Measurements from ENCODE around the gene ST3GAL5.
"Not testable (repeated sequence)": the region's sequence is repeated elsewhere in the genome, so short reads cannot be mapped to it uniquely, and the experiment has no call there.

The ST3GAL5 gene

DNA sequence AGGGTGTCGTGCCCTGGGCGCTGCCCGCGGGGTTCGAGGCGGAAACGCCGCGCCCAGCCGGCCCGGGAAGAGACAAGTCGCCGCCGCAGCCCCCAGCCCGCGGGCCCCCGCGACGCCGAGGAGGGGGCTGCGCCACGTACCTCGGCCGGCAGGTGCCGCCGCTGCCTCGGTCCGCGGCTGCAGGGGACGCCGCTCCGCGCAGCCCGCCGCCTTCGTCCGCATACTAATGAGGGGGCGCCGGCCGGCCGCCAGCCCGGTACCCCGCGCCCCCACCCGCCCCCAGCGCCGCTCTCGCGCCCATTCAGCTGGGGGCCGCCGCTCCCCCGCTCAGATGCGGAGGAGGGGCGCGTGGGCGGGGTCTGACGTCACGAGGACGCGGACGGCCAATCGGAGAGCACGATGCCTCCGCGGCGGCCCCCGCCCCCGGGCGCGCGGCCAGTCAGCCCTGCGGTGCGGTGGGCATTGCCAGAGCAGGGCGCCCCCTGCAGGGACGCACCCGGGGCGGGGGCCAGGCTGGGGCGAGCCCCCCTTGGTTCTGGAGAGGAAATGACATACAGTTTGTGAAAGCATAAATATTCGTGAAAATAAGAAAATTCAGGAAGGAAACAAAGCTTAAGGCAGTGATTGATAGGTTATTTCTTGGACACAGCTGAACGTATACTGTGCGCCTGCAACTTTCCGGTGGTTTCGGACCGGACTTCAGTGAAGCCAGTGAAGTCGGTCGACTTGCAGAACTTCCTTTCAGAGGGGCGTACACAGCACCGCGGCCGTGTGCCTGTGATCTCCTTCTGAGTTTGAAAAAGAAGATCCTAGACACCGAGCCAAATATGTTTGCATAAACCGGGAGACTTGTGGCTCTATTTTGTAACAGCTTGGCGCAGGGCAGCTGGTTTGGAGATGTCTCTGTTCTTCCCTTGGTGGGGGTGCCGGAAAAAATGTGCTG lies at the start of gene ST3GAL5:
TSS of gene ST3GAL5 (minus strand) at position 307 of the 943 bp plus-strand sequence. CDS start at position 222, 85 bp downstream.
- peak; percentile 97 for DNase-seq

DNA sequence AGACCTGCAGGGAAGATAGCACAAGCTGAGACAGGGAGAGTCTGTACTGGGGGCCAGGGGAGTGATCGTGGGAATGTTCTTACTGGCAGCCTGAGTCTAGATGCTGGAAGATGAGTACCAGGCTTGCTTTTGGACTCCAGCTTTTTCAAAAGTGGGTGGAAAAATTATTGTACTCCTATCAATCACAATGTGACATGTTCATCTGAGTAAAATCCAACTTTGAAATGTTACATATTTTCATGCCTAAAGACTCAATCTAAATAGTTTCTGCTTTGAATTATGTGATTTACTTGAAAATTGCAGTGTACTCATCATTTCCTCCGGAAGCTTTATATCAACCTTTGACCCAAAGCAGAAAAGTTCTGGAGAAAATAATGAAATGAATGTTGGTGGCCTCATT lies 49.7 kb upstream of the ST3GAL5 start:
- no peak for DNase-seq

DNA sequence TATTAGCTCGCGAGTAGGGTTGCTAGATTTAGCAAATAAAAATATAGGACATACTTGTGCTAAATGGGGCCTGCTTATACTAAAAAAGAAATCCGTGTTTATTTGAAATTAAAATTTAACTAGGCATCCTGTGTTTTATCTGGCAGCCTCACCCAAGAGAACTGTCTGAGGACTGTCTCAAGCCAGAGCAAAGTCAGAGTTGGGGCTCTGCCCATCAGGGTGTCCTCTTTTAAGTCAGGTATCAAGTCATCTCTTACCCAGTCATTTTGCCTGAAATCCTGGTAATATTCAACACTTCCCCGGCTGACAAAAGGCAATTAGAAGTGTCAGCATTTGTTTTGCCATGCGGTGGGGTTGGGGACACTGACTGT lies 48.3 kb upstream of the ST3GAL5 start:
- no peak for DNase-seq

- DNase-seq, result no peak
These were observed 47.8 kb upstream of the ST3GAL5 start for GRCh38 chr2:85936421-85937068.

- no peak for DNase-seq
These were observed 47.0 kb upstream of the ST3GAL5 start for GRCh38 chr2:85935746-85936208.

DNA sequence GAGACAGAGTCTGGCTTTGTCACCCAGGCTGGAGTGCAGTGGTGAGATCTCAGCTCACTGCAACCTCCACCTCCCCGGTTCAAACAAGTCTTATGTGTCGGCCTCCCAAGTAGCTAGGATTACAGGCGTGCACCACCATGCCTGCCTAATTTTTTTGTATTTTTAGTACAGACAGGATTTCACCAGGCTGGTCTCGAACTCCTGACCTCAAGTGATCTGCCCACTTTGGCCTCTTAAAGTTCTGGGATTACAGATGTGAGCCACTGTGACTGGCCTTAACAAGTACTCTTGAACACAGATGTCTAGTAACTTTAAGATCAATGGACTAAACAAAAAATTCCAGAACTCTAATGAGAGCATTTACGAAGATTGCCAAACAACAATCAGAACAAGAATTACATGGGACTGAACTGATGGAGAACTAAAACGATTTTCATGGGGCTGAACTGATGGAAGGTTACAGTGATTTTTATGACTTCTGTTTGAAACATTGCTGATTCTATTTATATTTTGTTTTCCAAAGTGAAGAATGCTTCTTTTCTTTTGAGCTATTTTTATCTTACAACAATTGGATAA lies 46.5 kb upstream of the ST3GAL5 start:
- no peak for DNase-seq

DNA sequence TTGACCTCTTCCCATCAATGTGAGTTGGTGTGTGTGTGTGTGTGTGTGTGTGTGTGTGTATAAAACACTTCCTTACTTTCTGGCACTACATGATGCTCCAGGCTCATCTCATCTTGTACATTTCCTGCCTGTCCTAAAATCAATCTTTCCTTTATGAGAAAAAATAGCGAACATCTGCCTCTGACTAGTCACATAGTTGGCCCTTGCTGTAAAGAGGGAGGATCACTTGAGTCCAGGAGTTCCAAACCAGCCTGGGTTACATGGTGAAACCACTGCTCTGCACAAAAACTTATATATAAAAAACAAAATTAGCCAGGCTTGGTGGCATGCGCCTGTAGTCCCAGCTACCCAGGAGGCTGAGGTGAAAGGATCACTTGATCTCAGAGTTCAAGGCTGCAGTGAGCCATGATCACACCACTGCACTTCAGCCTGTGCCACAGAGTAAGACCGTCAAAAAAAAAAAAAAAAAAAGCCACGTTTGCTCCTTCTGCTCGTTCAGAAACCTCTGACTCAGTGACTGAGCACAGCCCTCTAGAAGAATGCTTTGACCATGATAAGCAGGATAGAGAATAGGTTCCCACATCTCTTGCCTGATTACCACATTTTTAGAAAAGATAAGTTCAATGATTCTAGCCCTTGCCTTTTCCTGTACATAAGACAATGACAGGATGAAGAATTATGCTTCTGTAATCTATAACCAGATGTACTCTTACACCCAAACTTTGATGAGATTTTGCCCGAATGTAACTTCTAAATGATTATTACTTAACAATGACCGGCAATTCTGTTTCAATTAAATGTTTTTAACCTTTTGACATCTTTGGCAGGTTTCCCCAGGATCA lies 45.2 kb upstream of the ST3GAL5 start:
- DNase-seq, result no peak

- not testable (repeated sequence) for DNase-seq
These were observed 42.4 kb upstream of the ST3GAL5 start for GRCh38 chr2:85931151-85931550.

DNA sequence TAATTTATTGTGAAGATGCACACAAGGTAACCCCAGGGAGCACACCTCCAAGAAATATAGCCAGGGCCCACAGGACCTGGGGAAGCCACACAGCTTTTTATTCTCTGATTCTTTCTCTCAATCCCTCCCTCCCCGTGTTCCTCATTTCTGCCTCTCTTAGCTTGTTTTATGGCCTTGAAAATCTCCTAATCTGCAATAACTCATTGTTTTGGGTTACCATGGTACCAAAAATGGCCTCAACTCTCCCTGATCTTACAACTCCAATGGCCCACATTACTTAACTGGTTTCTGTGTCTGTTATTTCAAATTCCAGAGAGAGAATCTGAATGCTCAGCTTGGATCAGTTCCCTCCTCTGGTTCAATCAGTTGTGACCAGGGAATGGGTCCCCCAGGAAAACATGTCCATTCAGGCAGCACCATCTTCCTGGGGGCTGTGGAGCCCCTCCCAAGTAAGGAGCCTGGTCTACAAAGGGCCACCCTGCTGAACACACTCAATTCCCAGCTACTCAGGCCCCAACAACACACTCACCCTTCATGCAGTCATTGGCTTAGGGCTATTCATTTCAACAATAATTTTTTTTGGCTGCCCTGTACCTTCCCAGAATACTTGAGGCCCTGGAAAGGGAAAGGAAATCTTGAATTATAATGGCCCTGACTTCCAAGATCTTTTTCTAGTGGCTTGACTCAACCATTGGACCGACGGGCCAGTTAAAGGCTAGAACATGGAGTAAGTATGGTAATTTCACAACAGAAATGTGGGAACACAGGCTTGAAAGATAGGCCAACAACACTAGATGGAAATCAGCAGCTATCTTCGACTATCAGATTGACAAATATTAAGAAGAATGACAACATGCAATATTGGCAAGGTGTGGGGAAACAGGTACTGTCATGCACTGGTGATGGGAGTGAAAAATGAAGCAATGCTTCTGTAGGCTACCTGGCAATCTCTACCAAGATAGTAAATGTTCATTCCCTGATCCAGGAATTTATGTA lies 41.6 kb upstream of the ST3GAL5 start:
- DNase-seq, result no peak

GRCh38 chr2:85929096-85930050 lies 40.6 kb upstream of the ST3GAL5 start:
- DNase-seq, result no peak

GRCh38 chr2:85926931-85927661 lies 38.3 kb upstream of the ST3GAL5 start:
- DNase-seq, result no peak

DNA sequence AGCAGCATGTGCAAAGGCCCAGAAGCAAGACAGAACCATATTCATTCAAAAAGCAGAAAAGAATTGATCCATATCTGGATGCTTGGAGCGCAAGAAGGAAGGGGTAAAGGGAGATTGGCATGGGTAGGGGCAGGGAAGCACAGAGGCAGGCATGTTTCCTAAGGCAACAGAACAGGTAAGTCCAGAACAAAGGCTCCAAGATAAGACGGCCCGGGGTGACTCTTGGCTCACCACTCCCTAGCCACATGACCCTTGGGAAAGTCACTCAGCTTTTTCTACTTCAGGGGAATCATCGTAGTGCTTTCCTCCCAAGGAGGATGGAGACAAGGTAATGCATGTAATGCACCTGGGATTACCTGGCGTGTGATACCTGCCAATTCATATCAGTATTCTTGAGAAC lies 37.7 kb upstream of the ST3GAL5 start:
- DNase-seq, result no peak

GRCh38 chr2:85925216-85925671 lies 36.5 kb upstream of the ST3GAL5 start:
- DNase-seq, result peak; percentile 80

- DNase-seq, result peak; percentile 82
These were observed 35.7 kb upstream of the ST3GAL5 start for GRCh38 chr2:85924522-85924921.

DNA sequence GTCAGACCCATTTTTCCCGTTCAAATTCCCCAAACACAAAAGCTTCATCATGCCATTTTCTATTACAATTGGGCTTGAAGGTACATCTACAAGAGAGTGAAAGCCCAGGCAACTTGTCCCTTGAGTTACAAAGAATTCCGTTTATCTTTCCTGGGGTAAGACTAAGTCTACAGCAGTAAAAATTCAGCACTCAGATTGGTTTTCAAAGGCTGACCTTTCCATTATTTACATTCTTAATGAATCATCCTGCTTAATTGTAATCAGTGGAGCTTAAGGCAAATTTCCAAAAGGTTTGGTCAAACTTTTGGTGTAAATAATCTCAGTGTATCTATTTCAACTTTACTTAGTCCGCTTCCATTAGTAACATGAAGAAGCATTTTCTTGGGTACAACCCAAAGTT lies 33.4 kb upstream of the ST3GAL5 start:
- no peak for DNase-seq

DNA sequence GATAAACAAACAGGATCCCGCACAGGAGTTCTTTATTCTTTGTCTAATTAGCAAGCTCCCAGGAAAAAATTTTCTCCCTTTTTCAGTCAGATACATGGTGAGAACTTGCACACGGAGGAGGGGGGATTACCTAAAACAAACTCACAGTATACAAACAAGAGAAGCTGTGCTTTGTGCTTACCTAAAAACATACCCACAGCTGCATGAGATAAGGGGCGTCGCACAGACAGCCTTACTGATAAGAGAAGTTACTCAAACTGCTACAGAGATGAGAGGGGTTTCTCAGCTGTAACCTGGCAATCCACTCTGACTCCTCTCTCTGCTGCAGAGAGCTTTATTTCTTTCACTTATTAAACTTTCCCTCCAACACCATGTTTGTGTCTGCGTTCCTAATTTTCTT lies 32.9 kb upstream of the ST3GAL5 start:
- no peak for DNase-seq

DNA sequence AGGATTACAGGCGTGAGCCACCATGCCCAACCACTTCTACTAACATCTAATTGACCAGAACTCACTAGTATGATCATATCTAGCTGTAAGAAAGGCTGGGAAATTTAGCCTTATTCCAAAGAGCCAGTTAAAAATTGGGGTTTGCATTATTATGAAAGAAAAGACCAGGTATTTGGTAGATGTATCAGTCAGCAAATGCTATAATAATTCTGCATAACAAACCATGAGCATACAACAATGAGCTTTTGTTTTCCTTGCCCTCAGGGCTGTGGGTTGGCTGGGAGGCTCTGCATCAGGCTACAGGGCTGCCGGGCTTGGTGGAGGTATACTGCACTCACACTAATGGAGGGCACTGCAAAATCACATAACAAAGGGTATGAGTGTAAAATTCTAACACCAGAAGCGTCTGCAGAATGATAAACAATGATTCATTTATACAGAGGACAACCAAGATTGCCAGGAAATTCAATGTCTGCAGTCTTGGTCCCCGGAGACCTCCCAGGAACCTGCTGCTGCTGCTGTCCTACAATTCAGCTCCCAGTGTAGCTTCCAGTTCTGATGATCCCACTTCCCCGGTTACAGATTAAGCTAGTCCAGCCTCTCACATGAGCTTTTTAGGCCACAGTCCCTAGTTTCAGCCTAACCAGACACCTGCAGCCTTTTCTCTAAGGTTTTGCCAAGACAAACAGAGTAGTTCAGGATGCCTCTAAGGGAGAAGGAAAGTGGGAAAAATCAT lies 32.2 kb upstream of the ST3GAL5 start:
- no peak for DNase-seq
